Muscle of leg (tissue), 11 donors: ENCODE measurements around the gene LDB2. TPM values are rescaled to one million over a fixed set of nuclear protein-coding genes. Genes with fewer than 3 reads are reported as not detected.

Experiments used
- DNase-seq: peaks from one replicate; pipeline ENCODE4 v3.0.0; 2013
- H3K27ac ChIP-seq: one replicate; pipeline ENCODE4 v1.5.1; 2013; ENCODE audit warnings: mild to moderate bottlenecking, low read length, control low read depth
- H3K27me3 ChIP-seq: one replicate; pipeline ENCODE4 v1.6.1; 2013; ENCODE audit warnings: low read length; ENCODE audit not compliant: control insufficient read depth, insufficient read depth
- H3K36me3 ChIP-seq: one replicate; pipeline ENCODE4 v1.6.1; 2013; ENCODE audit warnings: low read length; ENCODE audit not compliant: control insufficient read depth, insufficient read depth
- H3K4me1 ChIP-seq: one replicate; pipeline ENCODE4 v1.6.1; 2013; ENCODE audit warnings: low read length; ENCODE audit not compliant: control insufficient read depth, insufficient read depth
- H3K4me3 ChIP-seq: one replicate; pipeline ENCODE4 v1.5.1; 2013; ENCODE audit warnings: low read length, control low read depth
- H3K9me3 ChIP-seq: replicated peaks from 2 replicates; pipeline ENCODE4 v1.6.1; 2013; ENCODE audit warnings: low read depth, low read length; ENCODE audit not compliant: control insufficient read depth
- whole genome bisulfite sequencing: methylation state at CpG from one replicate; pipeline ENCODE4 v1.1.5; 2013; ENCODE audit warnings: missing lambda C conversion rate; ENCODE audit not compliant: insufficient coverage; 5-methylcytosine and 5-hydroxymethylcytosine counted together
- polyA plus RNA-seq, 8 donors: library from polyadenylated mRNA; unstranded; fragments of 120-200 nt; gene quantifications; one replicate each; pipeline versions ENCODE4 v1.2.1 to v1.2.3, GENCODE V29; 2013; ENCODE audit warnings: inconsistent platforms in 1 of 8, low replicate concordance in 1 of 8; ENCODE audit not compliant: insufficient read length in 8 of 8, insufficient read depth in 1 of 8
- total RNA-seq: library from RNA; stranded (reverse); fragments of 120-200 nt; gene quantifications from one replicate; pipeline ENCODE4 v1.2.4, GENCODE V29; 2013

LDB2 gene
- total and polyA plus RNA-seq, 9 donors, result 38.5 to 57.2 (median 48.4) TPM

DNA sequence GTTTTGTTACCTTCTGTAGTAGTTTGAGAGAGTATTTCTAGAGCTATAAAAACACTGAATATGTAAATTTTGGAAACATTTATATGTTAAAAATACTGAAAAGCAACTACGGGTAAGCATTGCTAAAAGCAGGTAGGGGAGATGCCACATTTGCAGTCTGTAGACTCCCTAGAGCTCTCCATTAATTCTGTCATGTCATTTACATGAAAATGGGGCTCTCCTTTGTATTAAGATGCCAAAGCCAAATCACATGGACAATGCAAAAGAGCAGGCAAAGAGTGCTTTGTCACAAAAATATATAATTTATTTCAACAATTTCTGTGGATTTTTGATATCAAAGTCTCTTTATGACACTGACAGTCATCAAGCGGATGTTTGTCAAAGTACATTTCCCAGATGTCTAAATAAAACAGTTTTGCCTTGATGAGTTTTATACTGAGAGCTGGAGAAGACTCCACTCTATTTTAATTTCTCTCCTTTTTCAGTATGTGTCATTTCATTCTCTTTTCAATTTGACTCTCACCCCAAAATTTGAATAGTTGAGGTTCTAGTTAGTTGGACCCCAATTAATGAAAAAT lies 51.8 kb downstream of the LDB2 start:
- Histone ChIP-seq H3K36me3 (no peaks in the 10 kb centered on the region), H3K9me3 (peaks cover 2% of the 10 kb centered on the region), H3K27ac (no peak overlapping the region), H3K4me3 (no peak overlapping the region), H3K4me1 (peaks cover 7% of the 10 kb centered on the region), H3K27me3 (no peaks in the 10 kb centered on the region)
- no CpG with 5 or more reads among the region's 2 CpGs for WGBS
- DNase-seq, result no peak

DNA sequence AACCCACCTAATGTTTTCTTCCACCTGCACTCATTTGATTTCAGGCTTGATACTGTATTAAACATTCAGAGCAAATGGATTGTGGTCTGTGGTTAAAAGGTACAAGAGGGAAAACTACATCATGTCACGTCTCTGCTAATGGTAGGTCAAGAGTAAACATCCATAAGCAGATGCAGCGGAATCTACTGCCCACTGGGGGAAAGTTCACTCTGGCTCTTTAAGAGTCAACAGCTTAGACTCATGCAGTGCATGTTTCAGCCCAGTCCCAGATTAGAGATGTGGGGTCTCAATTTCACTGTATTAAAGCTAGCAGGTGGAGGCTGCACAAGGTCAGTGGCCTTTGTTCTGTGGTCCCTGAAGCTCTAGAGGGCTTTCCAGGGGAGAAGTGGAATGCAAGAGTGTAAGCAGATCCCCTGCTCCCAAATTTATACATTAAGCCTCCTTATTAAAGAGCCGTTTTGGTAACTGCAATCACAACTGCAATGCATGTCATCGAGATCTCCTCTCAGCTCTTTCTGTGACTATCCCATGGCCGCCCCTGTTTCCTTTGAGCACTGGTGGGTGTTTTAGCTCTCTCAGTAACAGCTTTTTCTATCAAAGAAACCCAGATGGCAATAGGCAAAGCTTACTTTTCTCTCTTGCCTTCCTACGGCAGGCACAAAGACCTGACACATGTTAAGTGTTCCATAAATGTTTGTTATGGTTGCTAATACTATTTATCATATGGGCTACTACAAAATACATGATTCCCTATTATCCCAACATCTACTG lies 53.4 kb downstream of the LDB2 start:
- DNase-seq, result peak; percentile 72
- Histone ChIP-seq H3K4me3 (no peak overlapping the region), H3K36me3 (peaks cover 3% of the 10 kb centered on the region), H3K27ac (peak overlapping the region; percentile 69), H3K27me3 (no peaks in the 10 kb centered on the region), H3K4me1 (peaks cover 7% of the 10 kb centered on the region), H3K9me3 (no peaks in the 10 kb centered on the region)
- WGBS, result 17% methylated on average over 3 of the region's 6 CpGs

DNA sequence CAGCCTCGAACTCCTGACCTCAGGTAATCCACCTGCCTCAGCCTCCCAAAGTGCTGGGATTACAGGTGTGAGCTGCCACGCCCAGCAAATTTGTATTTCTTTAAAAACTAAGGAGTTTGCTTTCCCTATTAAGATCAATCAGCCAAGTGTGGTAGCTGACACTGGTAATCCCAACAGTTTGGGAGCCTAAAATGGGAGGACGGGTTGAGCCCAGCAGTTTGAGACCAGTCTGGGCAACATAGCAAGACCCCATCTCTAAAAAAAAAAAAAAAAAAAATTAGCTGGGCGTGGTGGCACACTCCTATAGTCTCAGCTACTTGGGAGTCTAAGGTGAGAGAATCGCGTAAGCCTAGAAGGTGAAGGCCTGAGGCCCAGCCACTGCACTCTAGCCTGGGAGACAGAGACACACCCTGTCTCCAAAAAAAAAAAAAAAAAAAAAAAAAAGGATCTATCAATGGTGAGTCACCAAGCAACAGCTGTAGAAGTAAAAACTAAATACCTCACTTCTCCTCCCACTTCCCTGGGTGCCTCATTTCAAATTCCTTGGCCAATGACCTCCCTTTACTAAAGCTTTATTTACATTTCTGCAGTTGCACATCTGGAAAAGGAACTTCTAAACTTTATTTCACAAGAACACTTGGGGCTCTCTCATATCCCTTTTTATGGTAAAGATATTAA lies 54.5 kb downstream of the LDB2 start:
- no CpG with 5 or more reads among the region's 6 CpGs for WGBS
- peak; percentile 93 for DNase-seq
- Histone ChIP-seq H3K27ac (peak overlapping the region; percentile 69), H3K4me1 (peaks cover 7% of the 10 kb centered on the region), H3K9me3 (no peaks in the 10 kb centered on the region), H3K36me3 (peaks cover 3% of the 10 kb centered on the region), H3K4me3 (no peak overlapping the region), H3K27me3 (no peaks in the 10 kb centered on the region)

DNA sequence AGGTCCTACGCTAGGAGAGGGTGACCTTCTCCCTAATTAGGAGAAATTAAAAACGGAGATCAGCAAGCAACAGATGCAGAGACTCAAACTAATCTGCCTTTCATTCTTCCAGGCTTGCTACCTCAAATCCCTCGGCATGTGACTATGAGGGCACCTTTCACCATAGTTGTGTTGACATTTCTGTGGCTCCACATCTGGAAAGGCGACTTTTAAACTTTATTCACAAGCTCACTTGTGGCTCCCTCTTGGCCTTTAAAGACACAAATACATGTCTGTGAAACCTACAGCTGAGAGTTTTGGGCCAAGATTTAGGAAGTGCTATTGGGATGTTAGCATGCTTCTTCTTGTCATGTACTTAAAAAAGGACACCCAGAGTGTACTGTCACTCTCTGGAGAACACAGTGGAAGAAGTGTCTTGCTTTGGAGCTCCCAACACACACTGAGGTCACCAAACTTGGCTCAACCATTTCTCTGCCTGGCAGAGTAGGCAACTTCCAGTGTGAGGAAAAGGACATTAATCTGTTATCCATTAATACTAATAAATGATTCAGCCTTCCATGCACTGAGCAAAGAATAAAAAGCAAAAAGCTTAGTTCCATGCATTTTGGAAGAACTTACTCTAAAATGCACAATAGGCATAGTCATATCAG lies 60.1 kb downstream of the LDB2 start:
- no peaks in the 10 kb centered on the region for H3K27me3 ChIP-seq
- no peaks in the 10 kb centered on the region for H3K4me1 ChIP-seq
- H3K4me3 ChIP-seq, result no peak overlapping the region
- H3K36me3 ChIP-seq, result peaks cover 3% of the 10 kb centered on the region
- 29% methylated on average over 1 of the region's 4 CpGs for WGBS
- DNase-seq, result no peak
- no peaks in the 10 kb centered on the region for H3K9me3 ChIP-seq
- no peak overlapping the region for H3K27ac ChIP-seq

DNA sequence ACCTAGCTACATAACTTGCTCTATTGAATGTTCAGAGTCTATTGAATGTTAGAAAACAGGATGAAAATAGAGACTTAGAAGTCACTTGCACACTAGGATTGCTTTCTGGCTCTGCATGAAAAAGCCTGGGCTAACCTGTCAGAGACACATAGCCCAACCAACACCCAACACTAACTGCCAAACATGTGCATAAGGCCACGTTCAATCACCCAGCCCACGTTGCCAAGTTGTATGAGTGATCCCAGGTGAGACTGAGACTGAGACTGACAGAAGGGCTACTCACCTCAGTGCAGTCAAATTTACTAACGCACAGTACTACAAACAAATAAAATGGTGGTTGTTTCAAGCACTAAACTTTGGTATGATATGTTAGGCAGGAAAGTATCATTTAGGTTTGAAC lies 61.0 kb downstream of the LDB2 start:
- DNase-seq, result no peak
- Histone ChIP-seq H3K4me1 (no peaks in the 10 kb centered on the region), H3K27ac (no peak overlapping the region), H3K36me3 (peaks cover 3% of the 10 kb centered on the region), H3K27me3 (no peaks in the 10 kb centered on the region), H3K9me3 (no peaks in the 10 kb centered on the region), H3K4me3 (no peak overlapping the region)
- 73% methylated on average over 2 of the region's 3 CpGs for WGBS

DNA sequence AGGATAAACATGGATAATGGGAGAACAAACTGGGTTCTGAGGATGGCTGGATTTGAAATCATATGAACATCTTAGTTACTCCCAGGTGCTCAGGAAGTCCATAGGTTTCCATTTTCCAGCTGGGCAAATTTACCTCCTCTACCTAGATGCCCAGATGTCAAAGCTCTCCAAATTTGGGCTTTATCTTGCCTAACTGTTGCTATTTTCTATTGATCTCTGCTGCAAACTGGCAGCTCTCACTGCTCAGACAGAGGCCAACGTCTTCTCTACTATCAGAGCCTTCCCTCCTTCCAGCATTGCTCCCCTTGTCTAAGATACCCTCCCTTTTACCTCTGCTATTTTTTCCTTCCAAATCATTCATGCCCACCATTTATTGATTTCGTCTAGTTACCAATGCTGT lies 62.1 kb downstream of the LDB2 start:
- Histone ChIP-seq H3K9me3 (no peaks in the 10 kb centered on the region), H3K4me1 (no peaks in the 10 kb centered on the region), H3K27ac (no peak overlapping the region), H3K36me3 (peaks cover 3% of the 10 kb centered on the region), H3K4me3 (no peak overlapping the region), H3K27me3 (no peaks in the 10 kb centered on the region)
- 80% methylated on average over 1 of the region's 2 CpGs for WGBS
- no peak for DNase-seq

DNA sequence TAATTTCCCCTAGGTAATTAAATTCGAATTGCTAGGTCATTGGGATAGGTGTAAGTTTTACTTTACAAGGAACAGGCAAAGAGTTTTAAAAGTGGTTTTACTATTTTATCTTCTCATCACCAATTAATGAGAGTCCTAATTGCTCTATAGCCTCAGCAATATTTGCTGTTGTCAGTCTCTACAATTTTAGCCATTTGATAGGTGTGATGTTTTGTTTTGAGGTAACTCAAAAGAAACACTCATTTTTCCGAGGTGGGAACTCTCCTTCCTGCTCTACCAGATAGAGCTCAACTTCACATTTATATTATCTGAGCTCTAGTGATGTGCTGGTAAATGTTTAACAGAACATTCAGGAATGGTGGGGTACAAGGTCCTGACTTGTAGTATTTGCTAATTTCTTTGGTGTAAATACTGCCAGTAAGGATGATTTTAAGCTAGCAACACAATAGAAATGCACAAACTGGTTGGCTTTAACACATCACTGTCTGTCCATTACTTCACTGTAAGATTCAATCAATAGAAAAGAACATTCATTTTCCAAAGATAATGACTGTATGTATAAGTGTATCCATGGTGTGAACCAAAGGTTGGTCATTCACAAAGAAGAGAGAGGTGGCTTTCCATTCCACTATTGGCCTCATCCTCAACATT lies 62.7 kb downstream of the LDB2 start:
- WGBS, result no CpG with 5 or more reads among the region's 2 CpGs

DNA sequence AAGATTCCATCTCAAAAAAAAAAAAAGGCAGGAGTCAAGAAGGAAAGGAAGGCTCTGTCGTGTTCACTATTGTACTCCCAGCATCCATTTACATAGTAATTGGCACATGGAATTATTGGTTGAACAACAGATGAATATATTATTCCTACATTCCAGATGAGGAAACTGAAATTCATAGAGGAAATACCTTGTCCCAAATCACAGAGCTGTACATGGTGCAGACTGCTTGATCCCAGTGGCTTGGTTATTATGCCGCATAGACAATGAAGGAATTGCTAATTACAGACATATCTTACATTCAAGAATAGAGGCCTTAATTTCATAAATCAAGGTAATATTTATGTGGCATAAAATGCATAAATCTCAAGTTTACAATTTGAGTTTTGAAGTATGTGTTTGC lies 63.6 kb downstream of the LDB2 start:
- no peak for DNase-seq
- no CpG with 5 or more reads among the region's 2 CpGs for WGBS
- no peaks in the 10 kb centered on the region for H3K9me3 ChIP-seq
- no peak overlapping the region for H3K4me3 ChIP-seq
- H3K4me1 ChIP-seq, result no peaks in the 10 kb centered on the region
- H3K27me3 ChIP-seq, result no peaks in the 10 kb centered on the region
- no peak overlapping the region for H3K27ac ChIP-seq
- H3K36me3 ChIP-seq, result no peaks in the 10 kb centered on the region

More for the DNA sequence above, 62.7 kb downstream of the LDB2 start:
- Histone ChIP-seq H3K36me3 (peaks cover 2% of the 10 kb centered on the region), H3K27ac (no peak overlapping the region), H3K4me1 (no peaks in the 10 kb centered on the region), H3K27me3 (no peaks in the 10 kb centered on the region), H3K4me3 (no peak overlapping the region), H3K9me3 (no peaks in the 10 kb centered on the region)
- DNase-seq, result no peak

DNA sequence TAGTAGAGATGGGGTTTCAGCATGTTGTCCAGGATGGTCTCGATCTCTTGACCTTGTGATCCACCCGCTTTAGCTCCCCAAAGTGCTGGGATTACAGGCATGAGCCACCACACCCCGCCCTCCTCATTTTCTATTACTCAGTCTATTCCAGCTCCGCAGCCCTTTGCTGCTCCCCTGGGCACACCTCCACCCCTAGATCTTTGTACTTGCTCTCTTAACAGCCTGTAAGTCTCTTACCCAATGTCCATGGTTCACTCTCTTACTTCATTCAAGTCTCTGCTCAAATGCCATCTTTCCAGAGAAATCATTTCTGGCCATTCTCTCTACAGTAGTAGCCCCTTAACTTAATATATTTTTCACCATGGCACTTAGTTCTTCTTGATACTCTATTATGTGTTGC lies 64.7 kb downstream of the LDB2 start:
- H3K27me3 ChIP-seq, result no peaks in the 10 kb centered on the region
- H3K9me3 ChIP-seq, result no peaks in the 10 kb centered on the region
- WGBS, result 81% methylated on average over 2 of the region's 4 CpGs
- no peaks in the 10 kb centered on the region for H3K4me1 ChIP-seq
- H3K27ac ChIP-seq, result no peak overlapping the region
- DNase-seq, result no peak
- H3K4me3 ChIP-seq, result no peak overlapping the region
- H3K36me3 ChIP-seq, result no peaks in the 10 kb centered on the region

DNA sequence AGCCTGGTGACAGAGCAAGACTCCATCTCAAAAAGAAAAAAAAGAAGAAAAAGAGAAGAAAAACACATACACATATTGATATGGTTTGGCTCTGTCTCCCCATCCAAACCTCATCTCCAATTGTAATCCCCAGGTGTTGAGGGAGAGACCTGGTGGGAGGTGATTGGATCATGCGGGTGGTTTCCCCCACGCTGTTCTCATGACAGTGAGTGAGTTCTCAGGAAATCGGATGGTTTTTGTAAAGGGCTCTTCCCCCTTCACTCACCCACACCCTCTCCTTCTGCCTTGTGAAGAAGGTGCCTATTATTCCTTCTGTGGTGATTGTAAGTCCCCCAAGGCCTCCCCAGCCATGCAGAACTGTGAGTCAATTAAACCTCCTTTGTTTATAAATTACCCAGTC lies 68.4 kb downstream of the LDB2 start:
- WGBS, result no CpG with 5 or more reads among the region's 3 CpGs

More for the DNA sequence above, 68.4 kb downstream of the LDB2 start:
- DNase-seq, result no peak
- no peaks in the 10 kb centered on the region for H3K27me3 ChIP-seq
- no peaks in the 10 kb centered on the region for H3K4me1 ChIP-seq
- H3K9me3 ChIP-seq, result no peaks in the 10 kb centered on the region
- no peak overlapping the region for H3K4me3 ChIP-seq
- H3K27ac ChIP-seq, result no peak overlapping the region
- H3K36me3 ChIP-seq, result no peaks in the 10 kb centered on the region
